GM19023 (cell line): ENCODE measurements around the gene DDX1.

Experiments used
- ATAC-seq: cut with Tn5 transposase; IDR thresholded peaks from one replicate; pipeline ENCODE4 v1.9.1; 2021; ENCODE audit warnings: mild to moderate bottlenecking, moderate library complexity; ENCODE audit not compliant: unreplicated experiment

Gene DDX1

DNA sequence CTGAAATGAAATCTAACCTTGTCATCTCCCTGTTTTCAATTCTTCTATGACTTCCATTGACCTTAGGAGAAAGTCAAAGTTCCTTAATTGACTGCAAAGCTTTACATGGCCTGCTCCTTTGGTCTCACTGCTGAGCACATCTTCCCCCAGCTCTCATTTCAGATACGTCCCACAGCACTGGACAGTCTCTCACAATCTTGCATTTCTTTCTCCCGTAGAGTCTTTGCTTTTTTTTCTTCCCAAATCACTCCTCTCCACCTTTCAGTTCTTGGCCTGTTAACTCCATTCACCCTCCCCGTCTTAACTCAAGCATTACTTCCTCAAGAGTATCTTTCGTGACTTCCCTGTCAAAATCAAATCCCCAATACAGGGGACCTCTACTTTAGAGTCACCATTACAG, 67.2 kb downstream of the DDX1 start:
- no peak for ATAC-seq

DNA sequence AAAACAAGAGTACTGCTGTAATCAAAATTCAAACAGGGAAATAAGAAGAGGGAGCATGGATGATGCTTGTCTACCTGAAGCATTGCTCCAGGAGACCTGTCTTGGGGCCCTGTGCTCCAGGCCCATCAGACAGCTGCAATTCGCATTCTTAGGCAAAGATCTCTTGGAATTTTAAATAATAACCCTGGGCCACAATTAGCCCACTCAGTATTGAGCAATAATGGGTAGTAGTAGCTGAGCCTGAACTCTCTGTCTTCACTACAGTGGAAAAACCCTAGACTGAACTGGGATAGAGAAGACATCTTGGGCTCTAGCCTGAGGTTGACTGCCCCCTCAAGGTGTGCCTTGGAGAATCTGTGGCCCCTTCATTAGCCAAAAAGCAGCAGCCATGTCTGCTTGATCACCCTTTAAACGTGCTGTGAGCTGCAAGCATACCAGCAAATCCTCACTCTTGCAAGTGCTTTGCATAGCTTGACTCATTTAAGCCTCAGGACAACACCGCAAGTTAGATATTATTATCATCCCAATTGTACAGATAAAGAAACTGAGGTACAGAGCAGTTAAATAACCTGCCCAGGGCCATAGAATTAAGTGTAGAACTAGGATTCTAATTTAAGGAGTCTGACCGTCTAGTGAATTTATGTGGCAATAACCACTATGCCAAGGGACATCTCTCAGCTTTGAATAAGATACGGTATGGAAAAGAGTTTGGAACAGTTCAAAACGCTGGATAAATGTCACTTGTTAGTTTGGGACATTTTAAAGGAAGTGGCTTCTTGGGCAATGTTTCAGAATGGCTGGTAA, 69.0 kb downstream of the DDX1 start:
- no peak for ATAC-seq

DNA sequence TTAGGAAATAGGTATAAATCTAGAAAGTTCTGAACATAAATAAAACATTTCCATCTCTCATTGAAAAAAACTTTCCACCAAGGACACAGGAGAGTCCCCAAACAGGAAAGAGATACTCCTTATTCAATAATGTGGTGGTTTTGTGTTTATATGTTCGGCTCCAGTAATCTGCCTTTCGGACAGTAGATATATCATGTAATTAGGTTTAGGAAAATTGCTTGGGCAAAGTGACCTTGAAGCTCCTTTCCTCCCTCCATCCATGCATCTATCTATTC, 69.6 kb downstream of the DDX1 start:
- ATAC-seq: no peak

DNA sequence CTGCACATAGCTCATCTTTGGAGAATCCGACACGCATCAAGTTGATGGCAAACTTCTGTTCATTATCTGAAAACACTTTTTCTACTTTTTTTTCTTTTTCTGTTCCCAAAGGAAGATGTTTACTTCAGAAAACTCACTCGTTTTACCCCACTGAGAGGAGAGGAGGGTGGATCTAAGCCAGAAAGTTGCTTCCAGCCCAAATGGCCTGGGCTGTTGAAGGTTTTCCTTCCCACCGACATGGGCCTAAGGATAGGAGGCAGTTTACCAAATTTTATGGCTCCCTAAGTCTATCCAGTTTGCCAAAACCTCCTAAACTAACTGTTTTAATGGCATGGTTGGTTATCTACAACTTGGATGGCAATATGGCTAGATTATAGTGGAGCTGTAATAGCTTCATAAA, 70.4 kb downstream of the DDX1 start:
- no peak for ATAC-seq

DNA sequence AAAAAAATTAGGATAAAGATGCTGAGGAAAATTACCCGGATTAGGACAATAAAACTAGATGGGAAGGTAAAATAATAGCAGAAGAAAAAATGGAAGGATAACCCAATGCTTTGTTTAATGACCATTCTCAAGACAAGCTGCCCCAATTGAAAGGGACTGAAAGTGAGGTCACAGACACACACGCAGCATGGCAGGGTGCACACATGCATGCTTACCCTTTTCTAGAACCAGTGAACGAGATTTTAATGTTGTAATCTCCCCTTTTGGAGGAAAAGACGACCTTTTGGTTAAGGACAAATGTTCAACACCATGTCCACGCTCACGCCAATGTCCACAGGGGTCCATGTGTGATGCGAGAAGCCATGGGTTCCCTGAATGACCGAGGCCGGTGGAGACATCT, 70.9 kb downstream of the DDX1 start:
- ATAC-seq: no peak

DNA sequence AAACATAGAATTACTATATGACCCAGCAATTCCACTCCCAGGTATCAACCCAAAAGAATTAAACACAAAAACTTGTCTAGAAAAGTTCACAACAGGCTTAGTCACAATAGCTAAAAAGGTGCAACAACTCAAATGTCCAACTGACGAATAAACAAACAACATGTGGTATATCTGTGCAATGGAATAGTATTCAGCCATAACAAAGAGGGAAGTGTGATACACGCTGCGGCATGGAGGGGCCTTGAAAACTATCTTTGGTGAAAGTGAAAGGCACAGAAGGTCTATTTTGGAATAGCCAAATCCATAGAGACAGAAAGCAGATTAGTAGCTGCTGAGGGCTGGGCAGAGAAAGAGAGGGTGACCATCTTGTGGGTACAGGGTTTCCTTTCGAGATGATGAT, 72.1 kb downstream of the DDX1 start:
- ATAC-seq: no peak

DNA sequence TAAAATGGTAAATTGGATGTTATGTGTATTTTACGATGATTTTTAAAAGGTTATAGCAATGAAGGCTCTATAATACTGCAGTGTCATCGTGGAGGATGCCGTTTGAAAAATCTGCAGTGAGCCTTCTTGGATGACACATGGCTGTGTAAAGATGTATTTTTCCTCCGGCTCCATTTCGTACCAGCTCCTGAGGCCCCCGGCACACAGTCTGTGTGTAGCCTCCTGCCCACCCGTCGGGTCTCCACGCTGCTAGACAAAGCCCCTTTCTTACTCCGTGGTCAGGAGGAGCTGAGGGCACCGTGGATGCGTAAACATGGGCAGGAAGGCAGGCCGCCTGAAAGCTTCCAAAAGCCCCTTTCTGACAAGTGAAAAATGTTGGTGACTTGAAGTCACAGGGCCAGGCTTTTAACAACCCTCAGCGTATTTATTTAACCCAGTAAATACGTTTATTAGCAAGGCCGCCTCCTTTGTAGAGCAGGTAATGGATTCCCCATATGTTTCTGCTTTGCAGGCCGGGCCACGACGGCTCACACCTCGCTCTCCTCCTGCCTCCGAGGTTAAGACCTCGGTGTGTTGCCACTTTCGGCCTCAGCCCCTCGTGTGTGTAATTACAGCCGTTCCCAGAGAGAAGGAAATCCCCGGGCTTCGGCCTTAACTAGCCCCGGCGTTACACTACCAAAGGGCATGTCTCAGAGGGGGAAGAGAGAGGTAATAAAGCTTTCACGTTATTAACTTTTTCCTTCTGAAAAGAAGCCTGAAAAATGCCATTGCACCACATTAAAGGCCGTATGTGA, 72.8 kb downstream of the DDX1 start:
- no peak for ATAC-seq

DNA sequence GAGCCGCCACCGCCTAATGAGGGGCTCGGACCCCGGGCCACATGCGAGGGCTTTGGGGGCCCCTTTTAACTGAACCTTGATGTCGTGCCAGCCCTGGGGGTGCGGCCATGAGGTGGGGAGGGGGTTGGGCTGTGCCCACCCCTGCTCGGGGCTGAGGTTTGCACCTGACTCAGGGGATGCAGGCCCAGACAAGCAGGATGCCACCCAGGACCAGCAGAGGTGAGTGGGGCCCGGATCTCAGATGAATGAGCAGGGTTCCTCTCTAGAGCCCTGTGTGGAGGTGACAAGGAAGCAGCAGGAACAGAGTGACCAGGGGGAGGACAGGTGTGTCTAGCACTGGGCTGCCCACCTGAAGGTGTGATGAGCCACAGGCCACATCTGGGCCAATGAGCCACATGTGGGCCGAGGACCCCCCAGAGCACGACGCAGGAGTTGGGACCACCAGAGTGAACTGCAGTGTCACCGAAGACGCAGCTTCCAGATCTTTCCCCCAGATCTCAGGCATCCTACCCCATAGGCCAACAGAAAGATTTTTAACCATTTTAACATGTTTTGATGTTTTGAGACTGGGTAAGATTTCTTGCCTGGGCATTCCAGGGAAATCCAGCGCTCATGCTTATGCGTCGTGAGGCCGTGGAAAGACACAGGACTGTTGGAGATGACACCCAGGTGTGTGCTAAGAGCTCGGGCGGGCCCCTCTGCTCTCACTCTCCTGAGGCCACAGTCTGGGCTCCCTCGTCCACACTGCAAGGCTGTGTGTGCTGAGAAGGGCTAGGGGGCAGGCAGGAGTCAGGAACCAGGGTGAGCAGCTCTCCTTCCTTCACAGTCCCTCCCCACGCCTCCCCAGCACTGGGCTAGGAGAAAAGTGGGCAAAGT, 73.6 kb downstream of the DDX1 start:
- no peak for ATAC-seq

DNA sequence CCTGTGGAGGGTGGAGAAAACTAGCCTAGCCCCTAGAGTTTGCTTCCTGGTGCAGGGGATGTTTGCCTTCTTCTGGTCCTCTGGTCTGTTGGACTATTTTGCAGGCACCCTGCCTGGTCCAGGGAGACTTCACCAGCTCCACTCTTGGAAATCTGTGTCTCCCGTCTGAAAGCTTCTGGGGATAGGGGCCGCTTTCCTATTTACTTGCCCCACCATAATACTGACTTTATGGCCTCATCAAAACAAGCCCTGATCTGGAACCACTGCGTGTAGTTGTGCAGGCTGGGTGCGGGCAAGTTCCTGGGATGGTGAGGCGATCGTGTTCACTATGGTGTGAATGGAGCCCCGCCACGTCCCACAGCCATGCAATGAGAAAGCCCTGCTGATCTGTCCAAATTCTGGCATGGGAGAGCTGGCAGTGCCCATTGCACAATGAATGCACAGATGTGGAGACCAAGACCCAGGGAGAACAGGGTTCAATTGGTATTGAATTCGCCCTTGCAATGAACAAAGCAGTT, 74.3 kb downstream of the DDX1 start:
- no peak for ATAC-seq

DNA sequence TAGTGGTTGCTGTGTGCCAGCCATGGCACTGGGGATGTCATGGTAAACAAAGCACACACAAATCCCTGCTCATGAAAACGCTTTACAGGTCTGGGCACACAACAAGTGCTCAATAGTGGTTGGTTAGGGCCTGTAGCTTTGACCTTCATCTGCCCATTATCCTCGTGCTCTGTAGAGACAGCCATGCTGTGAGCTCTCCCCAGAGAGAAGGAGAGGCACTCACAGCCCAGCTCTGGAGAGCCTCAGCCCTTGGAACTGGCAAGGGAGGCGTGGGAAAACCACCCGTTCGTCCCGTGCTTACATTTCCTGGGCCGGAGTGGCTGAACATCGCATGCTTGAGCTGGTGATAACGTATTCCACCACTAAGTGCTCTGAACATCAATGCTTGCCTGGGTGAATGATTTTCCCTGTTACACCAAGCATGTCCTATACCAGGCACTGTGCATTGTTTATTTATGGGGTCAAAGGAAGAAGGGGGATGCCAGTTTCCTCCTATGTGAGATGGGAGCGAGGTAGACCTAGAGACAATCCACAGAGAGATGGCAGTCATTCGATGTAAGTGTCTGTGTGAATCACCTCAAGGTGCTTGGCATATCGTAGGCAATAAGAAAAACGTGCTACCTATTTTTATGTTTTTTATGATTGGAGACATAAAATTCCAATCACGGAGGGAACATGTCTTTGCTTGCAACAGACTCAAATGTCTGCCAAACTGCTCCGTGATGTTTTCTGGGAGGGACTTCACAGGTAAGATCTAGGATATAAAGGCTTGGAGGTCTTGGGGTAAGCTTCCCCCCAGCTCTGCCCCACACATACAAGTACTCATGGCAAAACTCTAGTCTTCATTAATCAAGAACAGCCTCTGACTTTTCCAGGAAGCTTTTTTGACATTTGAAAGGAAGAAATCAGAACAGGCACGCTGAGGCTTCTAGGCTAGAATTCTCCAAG, 75.5 kb downstream of the DDX1 start:
- ATAC-seq: no peak

DNA sequence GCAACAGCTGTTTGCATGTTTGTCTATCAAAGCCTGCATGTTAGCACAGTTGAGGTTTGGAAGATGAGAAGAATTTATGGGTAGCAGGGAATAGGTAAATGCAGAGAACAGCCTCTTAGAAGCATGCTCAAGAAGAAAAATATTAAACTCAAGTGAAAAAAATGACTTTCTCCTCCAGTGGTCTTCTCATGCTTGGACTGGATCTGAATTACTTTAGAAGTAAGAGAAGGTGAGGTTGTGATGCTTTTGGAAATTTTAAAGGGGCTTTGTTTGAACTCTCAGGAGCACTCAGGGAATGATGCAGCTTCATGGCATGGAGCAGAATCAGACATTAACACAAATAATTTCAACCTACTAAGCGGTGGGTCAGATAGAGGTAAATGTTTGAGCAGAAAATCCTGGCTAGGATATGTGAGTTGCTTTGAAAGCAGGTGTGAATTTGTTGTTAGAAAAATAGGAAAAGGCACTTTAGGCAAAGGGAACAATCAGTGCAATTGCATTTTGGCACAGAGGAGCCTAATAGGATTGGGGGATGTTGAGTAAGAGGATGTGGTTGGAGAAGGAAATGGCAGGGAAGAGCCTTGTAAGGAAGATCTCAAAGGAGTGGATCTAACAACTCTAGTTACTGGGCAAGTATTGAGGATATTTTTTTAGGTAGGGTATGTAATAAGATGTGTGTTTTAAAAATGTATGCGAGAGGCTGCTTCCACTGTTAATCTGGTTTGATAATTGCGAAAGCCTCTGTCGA, 76.3 kb downstream of the DDX1 start:
- no peak for ATAC-seq

DNA sequence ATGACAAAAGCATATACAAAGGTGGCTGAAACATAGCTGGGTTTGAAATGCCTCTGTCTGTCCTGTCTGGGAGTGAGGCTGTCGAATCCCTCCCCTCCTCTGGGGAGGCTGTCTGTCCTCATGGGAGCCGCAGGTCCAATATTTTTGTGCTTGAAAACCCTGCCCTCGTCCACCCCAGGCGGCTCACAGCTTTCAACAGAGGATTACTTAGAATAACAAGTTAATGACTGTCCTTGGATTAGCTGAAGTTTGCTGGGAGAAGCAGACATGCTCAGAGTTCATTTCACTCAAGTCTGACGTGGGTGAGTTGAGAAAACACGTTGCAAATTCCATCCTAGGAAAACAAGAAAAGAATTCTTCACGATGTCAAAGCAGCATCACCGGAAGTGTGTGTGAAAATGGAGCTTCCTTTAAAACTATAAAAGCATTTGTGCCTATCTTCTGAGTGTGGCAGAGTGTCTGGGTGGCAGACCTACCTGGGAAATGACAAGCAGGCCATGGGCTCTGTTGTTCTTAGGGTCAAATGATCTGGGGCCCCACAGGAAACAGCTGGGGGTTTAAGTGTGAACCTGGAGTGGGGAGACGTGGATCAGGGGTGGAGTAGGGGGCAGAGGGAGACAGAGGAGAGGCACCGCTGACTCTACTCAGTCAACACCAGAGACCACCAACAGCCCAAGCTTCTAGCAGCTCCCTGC, 77.1 kb downstream of the DDX1 start:
- no peak for ATAC-seq

DNA sequence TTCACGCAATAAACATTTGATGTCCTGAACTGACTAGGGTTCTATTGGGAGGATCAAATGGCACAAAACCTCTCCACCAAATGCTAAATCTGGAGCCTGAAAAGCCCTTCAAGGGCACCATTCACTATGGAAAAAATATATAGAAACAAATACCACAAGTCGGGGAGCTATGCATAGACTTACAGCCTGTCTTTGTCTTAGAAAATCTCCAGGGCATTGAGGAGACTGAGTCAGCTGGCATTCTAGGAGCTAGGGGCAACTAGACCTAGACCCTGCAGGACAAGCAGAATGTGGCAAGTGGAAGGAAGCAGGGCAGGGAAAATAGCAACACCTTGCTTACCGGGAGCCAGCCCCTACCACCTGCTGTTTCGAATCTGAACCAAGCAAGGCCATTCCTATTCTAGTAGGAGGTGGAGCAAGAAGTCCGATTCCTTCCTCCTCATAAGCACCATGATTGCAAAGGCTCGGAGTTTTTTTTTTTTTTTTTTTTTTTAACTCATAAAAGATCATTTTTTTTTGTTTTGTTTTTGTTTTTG, 77.8 kb downstream of the DDX1 start:
- ATAC-seq: no peak

DNA sequence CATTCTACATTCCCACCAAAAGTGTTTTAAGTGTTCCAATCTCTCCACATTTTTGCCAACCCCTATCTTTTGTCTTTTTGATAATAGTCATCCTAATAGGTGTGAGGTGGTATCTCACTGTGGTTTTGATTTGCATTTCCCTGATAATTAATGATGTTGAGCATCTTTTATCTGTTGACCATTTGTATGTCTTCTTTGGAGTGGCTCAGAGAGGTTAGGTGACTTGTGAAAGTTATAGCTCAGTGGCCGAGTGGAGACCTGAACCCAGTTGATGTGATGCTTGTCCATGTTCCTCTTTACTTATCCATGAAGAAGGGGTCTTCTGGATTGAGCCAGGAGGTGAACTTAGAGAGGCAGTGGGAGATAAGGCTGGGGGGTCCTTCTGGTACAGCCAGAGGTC, 78.8 kb downstream of the DDX1 start:
- no peak for ATAC-seq

DNA sequence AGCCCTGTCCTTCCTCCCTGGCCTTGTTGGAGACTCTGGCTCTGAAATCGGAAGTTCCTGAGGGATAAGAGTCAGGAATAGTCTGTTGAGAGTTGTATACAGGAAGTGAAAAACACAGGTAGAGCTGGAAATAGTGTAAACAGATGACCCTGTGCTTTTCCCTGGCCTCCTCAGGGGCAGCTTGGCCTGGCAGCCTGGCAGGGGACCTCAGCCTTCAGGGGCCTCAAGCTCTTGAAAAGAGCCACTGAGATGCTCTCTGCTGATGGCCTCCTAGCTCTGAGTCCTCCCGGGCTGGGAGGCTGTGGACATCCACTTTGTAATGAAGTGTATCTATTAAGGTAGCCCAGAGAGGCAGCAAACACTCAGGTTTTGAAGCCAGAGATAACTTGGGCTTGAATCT, 79.3 kb downstream of the DDX1 start:
- no peak for ATAC-seq

DNA sequence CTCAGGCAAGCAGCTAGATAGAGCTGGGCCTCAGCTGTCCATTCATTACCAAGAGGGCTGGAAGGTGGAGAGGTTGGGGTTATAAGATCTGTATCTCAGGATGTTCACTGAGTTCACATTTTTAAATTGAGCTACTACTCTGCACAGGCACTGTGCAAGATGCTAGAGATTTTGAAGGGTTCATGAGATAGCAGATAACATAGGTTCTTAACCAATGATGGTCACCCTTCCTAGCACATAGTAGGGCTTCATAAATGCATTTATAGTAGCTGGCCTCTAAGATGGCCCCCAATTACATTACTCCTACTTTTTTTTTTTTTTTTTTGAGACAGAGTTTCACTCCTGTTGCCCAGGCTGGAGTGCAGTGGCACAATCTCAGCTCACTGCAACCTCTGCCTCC, 79.7 kb downstream of the DDX1 start:
- ATAC-seq: no peak

DNA sequence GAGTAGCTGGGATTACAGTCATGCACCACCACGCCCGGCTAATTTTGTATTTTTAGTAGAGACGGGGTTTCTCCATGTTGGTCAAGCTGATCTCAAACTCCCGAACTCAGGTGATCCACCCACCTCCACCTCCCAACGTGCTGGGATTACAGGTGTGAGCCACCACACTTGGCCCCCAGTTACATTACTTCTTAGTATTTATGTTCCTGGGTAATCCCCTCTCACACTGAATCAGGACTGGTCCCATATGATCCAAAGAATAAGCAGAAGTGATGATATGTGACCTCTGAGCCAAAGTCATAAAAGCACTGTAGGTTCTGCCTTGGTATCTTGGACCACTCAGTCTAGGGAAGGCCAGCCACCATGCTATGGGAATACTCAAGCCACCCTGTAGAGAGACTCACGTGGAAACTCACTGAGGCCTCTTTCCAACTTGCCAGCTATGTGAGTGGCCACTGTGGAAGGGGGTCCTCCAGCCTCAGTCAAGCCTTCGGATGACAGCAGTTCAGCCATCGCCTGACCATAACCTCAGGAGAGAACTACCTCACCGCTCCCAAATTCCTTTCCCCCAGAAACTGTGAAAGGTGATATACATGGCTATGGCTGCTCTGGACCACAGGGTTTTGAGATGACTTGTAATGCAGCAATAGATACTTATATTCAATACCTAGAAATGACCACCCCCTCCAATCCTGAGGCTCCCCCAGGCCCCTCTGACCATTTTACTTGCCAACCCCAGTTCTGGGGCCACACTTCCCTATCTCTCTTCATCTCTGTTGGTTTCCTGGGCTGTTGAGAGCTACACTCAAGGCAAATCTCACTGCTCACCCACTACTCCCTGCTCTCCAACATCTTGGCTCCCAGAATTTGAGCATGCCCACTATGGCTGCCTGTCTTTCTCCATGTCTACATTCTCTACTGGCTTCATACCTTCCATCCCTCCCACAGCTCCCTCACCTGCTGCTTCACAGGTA, 80.5 kb downstream of the DDX1 start:
- ATAC-seq: no peak
